Neural crest cell (in vitro differentiated cells): ENCODE data around the gene CD36. TPM values are rescaled to one million over a fixed set of nuclear protein-coding genes. Genes with fewer than 3 reads are reported as not detected.

ENCODE experiments used
- DNase-seq: peaks from one replicate; pipeline ENCODE4 v3.0.0; 2021; ENCODE audit warnings: low read depth, mixed read lengths, low spot score
- H3K27ac Mint-ChIP-seq: one replicate; pipeline ENCODE4 v1.8.0; 2021; ENCODE audit warnings: mild to moderate bottlenecking, mixed read lengths; ENCODE audit not compliant: unreplicated experiment
- H3K27me3 Mint-ChIP-seq: 2 replicates; pipeline ENCODE4 v1.8.0; 2021; ENCODE audit warnings: low read depth, mild to moderate bottlenecking, mixed read lengths
- H3K36me3 Mint-ChIP-seq: 2 replicates; pipeline ENCODE4 v1.8.0; 2021; ENCODE audit warnings: low read depth, mild to moderate bottlenecking, mixed read lengths
- H3K4me1 Mint-ChIP-seq: 2 replicates; pipeline ENCODE4 v1.8.0; 2021; ENCODE audit warnings: mixed read lengths
- H3K4me3 Mint-ChIP-seq: one replicate; pipeline ENCODE4 v1.8.0; 2021; ENCODE audit warnings: mild to moderate bottlenecking, mixed read lengths
- H3K9me3 Mint-ChIP-seq: 2 replicates; pipeline ENCODE4 v1.8.0; 2021; ENCODE audit warnings: mixed read lengths
- total RNA-seq: library from RNA; stranded (reverse); gene quantifications from 2 replicates; pipeline ENCODE4 v1.2.1, GENCODE V29; 2021
- TF ChIP-seq, protein P1 (sequence below): fragments of 200-600 bp; sonication (generic); conservative IDR thresholded peaks from 2 replicates; pipeline ENCODE4 v1.5.0; 2021; ENCODE audit warnings: antibody characterized with exemption, mild to moderate bottlenecking

CD36 gene
- total RNA-seq, 1 donor from 2014 or later: 0.40 TPM

DNA sequence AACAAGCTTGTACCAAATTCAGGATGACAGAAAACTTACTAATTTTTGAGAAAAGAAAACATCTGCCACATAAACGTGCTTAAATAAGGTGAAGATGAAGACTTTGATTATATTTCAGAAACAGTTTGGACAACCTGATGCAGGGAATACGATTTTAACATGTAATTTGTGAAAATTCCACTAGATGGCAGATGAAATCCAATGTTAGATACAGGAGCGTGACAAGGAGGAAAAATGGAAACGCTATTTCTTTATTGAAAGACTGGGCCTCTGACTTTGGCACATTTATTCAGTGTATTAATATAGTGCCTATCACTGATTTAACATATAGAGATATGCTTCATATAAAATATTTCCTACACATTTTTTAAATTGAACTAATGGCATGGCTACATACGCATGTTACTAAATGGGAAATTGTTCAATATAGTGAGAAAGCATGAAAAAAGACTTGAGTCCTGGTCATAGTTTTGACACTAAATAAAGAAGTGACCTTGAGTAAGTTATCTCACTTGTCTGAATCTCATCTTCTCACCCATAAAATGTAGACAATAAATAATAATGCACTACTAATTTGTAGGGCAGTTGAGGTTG is 60.7 kb downstream of the CD36 start:
- Mint-ChIP-seq H3K27ac (no peak overlapping the region), H3K27me3 (no peaks in the 10 kb centered on the region), H3K4me1 (peaks cover 4% of the 10 kb centered on the region), H3K9me3 (no peaks in the 10 kb centered on the region), H3K4me3 (no peak overlapping the region), H3K36me3 (no peaks in the 10 kb centered on the region)
- TF ChIP-seq, protein P1, sequence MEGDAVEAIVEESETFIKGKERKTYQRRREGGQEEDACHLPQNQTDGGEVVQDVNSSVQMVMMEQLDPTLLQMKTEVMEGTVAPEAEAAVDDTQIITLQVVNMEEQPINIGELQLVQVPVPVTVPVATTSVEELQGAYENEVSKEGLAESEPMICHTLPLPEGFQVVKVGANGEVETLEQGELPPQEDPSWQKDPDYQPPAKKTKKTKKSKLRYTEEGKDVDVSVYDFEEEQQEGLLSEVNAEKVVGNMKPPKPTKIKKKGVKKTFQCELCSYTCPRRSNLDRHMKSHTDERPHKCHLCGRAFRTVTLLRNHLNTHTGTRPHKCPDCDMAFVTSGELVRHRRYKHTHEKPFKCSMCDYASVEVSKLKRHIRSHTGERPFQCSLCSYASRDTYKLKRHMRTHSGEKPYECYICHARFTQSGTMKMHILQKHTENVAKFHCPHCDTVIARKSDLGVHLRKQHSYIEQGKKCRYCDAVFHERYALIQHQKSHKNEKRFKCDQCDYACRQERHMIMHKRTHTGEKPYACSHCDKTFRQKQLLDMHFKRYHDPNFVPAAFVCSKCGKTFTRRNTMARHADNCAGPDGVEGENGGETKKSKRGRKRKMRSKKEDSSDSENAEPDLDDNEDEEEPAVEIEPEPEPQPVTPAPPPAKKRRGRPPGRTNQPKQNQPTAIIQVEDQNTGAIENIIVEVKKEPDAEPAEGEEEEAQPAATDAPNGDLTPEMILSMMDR: peak; percentile 89
- DNase-seq: no peak

DNA sequence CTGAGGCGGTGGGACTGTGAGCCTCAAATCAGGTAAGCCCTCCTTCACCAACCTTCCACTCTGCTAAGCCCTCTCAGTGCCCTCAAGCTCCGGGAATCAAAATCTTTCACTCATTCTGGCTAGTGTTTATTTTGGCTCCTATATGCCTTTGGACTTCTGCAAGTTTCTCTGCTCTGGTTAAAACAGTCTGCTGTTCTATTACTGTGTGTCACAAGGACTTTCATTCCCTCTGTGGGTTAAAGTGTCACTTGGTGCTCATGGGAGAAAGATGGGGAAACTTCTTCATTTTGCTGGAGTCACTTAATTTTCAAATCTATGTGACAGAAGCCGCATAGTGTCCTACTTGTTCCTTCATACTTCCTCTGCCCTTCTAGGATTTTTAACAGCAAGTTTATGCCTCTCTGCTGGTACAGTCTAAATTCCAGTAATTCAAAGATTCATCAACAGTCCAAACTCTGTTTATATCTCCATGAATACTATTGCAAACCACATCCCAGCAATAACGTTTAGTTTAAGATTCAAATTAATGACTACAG is 61.3 kb downstream of the CD36 start:
- Mint-ChIP-seq H3K36me3 (no peaks in the 10 kb centered on the region), H3K27me3 (no peaks in the 10 kb centered on the region), H3K9me3 (no peaks in the 10 kb centered on the region), H3K4me3 (no peak overlapping the region), H3K4me1 (peaks cover 4% of the 10 kb centered on the region), H3K27ac (no peak overlapping the region)
- DNase-seq: no peak
- TF ChIP-seq, protein P1: no peak

DNA sequence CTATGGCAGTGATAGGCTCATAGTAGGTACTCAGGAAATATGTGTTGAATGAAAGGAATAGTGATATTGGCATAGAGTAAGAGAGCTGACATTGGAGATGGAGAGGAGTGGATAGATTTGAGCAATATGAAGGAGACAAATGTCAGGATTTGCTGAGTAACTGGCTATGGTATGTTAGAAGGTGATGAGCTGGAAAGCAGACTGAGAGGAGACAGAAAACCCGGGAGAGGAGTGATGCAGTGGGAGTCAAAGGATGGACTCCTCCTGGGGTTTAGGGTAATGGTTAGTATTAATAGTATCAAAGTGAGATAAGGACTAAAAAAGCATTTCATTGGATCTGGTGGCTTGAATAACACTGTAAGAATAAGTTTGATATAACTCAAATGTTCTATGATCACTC is 64.8 kb downstream of the CD36 start:
- no peak overlapping the region for H3K4me3 Mint-ChIP-seq
- H3K27ac Mint-ChIP-seq: no peak overlapping the region
- peaks cover 4% of the 10 kb centered on the region for H3K4me1 Mint-ChIP-seq
- H3K27me3 Mint-ChIP-seq: no peaks in the 10 kb centered on the region
- no peaks in the 10 kb centered on the region for H3K9me3 Mint-ChIP-seq
- no peaks in the 10 kb centered on the region for H3K36me3 Mint-ChIP-seq
- no peak for DNase-seq
- TF ChIP-seq, protein P1: no peak

DNA sequence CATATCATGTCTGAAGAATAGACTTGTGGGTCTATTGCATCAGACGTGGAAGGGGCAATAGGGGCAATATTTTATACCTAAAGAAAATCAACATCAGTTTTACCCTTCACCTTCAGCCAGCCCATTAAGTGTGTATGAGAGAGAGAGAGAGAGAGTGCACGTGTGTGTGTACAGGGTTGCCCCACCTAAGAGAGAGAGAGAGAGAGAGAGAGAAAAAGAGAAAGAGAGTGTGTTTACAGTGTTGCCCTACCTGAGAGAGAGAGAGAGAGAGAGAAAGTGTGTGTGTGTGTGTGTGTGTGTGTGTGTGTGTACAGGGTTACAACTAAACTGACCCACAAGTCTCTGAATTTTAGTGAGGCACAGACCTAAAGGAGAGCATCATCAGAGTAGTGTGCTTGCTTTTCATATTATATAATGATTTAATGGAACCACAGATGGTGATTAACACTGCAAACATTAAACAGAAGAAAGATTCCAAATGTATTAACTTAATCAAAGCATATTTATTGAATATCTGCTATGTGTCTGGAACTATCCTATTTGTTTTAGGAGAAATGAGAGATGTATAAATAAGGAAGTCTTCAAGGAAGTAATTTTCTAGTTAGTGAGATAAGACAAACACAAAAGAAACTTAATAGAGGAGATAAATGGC is 66.8 kb downstream of the CD36 start:
- DNase-seq: no peak
- Mint-ChIP-seq H3K4me3 (no peak overlapping the region), H3K36me3 (no peaks in the 10 kb centered on the region), H3K9me3 (no peaks in the 10 kb centered on the region), H3K27me3 (no peaks in the 10 kb centered on the region), H3K27ac (no peak overlapping the region), H3K4me1 (no peaks in the 10 kb centered on the region)
- TF ChIP-seq, protein P1: no peak

DNA sequence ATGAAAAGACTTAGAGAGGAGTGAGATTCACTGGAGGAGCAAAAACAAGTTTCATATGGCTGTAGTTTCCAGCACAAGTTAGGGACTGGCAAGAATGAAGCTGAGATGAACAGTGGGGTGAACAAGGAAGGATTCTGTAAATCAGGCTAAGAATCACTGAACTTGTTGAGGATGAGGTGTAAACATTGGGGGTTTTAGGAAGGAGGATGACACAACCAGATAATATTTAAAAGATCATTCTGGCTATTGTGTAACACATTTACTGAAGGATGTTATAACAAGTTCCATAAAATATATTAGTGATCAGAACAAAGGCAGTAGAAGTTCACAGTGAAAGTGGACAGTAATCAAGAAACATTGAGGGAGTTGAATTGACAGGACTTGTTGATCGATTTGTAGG is 68.9 kb downstream of the CD36 start:
- Mint-ChIP-seq H3K9me3 (peaks cover 3% of the 10 kb centered on the region), H3K36me3 (no peaks in the 10 kb centered on the region), H3K4me3 (no peak overlapping the region), H3K4me1 (no peaks in the 10 kb centered on the region), H3K27ac (no peak overlapping the region), H3K27me3 (no peaks in the 10 kb centered on the region)
- no peak for DNase-seq
- TF ChIP-seq, protein P1: no peak
